Fibroblast of skin of left biceps (primary cell): ENCODE results near the gene RGP1.

Experiments used
- DNase-seq, 2 experiments: peaks; one replicate each; pipeline ENCODE4 v3.0.0-alpha.2; 2013; ENCODE audit warnings: low read depth in 2 of 2

Gene RGP1

GRCh38 chr9:35771534-35771933, 22.4 kb downstream of the RGP1 start:
- no peak for DNase-seq

GRCh38 chr9:35771943-35772342, 22.9 kb downstream of the RGP1 start:
- DNase-seq: no peak

- no peak for DNase-seq
Observed at GRCh38 chr9:35774907-35775635, 26.0 kb downstream of the RGP1 start.

- no peak for DNase-seq
Observed at GRCh38 chr9:35776018-35776417, 26.9 kb downstream of the RGP1 start.

GRCh38 chr9:35778496-35778895, 29.4 kb downstream of the RGP1 start:
- DNase-seq: no peak

- no peak for DNase-seq
Observed at GRCh38 chr9:35781066-35781465, 32.0 kb downstream of the RGP1 start.

GRCh38 chr9:35783418-35783817, 34.3 kb downstream of the RGP1 start:
- no peak for DNase-seq

GRCh38 chr9:35789541-35789940, 40.5 kb downstream of the RGP1 start:
- no peak for DNase-seq

- DNase-seq: no peak
Observed at GRCh38 chr9:35790025-35790384, 40.9 kb downstream of the RGP1 start.

GRCh38 chr9:35790385-35791296, 41.6 kb downstream of the RGP1 start:
- peak; percentile 63 to 70 for DNase-seq

- no peak for DNase-seq
Observed at GRCh38 chr9:35791297-35791921, 42.3 kb downstream of the RGP1 start, which contains the start of gene NPR2. Gene NPR2, plus strand, starts transcription at chr9:35791591. Its CDS starts 818 bp downstream, at chr9:35792409.

- DNase-seq: no peak
Observed at GRCh38 chr9:35792024-35792813, 43.1 kb downstream of the RGP1 start.

GRCh38 chr9:35792826-35793225, 43.7 kb downstream of the RGP1 start:
- DNase-seq: no peak

- DNase-seq: no peak
Observed at GRCh38 chr9:35793461-35793860, 44.4 kb downstream of the RGP1 start.

- DNase-seq: no peak
Observed at GRCh38 chr9:35795695-35796094, 46.6 kb downstream of the RGP1 start.

- DNase-seq: no peak
Observed at GRCh38 chr9:35797311-35798109, 48.4 kb downstream of the RGP1 start.

GRCh38 chr9:35798658-35799374, 49.7 kb downstream of the RGP1 start:
- no peak for DNase-seq

- DNase-seq: no peak
Observed at GRCh38 chr9:35800530-35800929, 51.4 kb downstream of the RGP1 start.

GRCh38 chr9:35801328-35802128, 52.4 kb downstream of the RGP1 start:
- DNase-seq: no peak
